ENCODE results near the gene RIT2. TPM values are rescaled to one million over a fixed set of nuclear protein-coding genes. Genes with fewer than 3 reads are reported as not detected.

The RIT2 gene
- total and polyA plus RNA-seq, 2 of the 4 experiments (the other 2 are of a cell fraction): not detected

- BruUV-seq (replicated peaks): no TSS peak
- ChIA-PET POLR2A (ENCODE audit: unreplicated experiment) (no interaction called here), CTCF (interaction anchor here (0.5 kb wide), 1 partner anchor 1204 kb away, joined by 3 read pairs; no protein-coding TSS in a partner anchor)
- TF ChIP-seq CEBPB (IDR thresholded peaks at IDR 0.05; ENCODE audit: low read depth, low read length): no peak
- no peak for TF ChIP-seq RFX5 (IDR thresholded peaks at IDR 0.05; ENCODE audit: low read depth, low read length)
- TF ChIP-seq FOS (IDR thresholded peaks at IDR 0.05; ENCODE audit: low read depth, low read length): no peak
- TF ChIP-seq RCOR1 (IDR thresholded peaks at IDR 0.05; ENCODE audit: insufficient replicate concordance, low read length): no peak
- TF ChIP-seq, protein P1, sequence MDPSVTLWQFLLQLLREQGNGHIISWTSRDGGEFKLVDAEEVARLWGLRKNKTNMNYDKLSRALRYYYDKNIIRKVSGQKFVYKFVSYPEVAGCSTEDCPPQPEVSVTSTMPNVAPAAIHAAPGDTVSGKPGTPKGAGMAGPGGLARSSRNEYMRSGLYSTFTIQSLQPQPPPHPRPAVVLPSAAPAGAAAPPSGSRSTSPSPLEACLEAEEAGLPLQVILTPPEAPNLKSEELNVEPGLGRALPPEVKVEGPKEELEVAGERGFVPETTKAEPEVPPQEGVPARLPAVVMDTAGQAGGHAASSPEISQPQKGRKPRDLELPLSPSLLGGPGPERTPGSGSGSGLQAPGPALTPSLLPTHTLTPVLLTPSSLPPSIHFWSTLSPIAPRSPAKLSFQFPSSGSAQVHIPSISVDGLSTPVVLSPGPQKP (IDR thresholded peaks at IDR 0.05; ENCODE audit: borderline replicate concordance, low read depth, low read length): no peak
- no peak for TF ChIP-seq RAD21 (IDR thresholded peaks at IDR 0.05; ENCODE audit: low read length)
- no peak for TF ChIP-seq SMC3 (IDR thresholded peaks at IDR 0.05; ENCODE audit: low read depth, low read length)
- TF ChIP-seq MAFK (IDR thresholded peaks at IDR 0.05; ENCODE audit: low read depth, low read length): no peak
- TF ChIP-seq MAZ (IDR thresholded peaks at IDR 0.05; ENCODE audit: borderline replicate concordance, low read depth, low read length): no peak
- no peak for TF ChIP-seq BHLHE40 (IDR thresholded peaks at IDR 0.05; ENCODE audit: low read depth, low read length)
- TF ChIP-seq CHD1 (IDR thresholded peaks at IDR 0.05; ENCODE audit: low read depth, low read length): no peak
- TF ChIP-seq MXI1 (IDR thresholded peaks at IDR 0.05; ENCODE audit: borderline replicate concordance, low read depth, low read length): no peak
- no peak for TF ChIP-seq NFE2L2 (IDR thresholded peaks at IDR 0.05; ENCODE audit: low read depth, low read length)
- TF ChIP-seq, protein P2, sequence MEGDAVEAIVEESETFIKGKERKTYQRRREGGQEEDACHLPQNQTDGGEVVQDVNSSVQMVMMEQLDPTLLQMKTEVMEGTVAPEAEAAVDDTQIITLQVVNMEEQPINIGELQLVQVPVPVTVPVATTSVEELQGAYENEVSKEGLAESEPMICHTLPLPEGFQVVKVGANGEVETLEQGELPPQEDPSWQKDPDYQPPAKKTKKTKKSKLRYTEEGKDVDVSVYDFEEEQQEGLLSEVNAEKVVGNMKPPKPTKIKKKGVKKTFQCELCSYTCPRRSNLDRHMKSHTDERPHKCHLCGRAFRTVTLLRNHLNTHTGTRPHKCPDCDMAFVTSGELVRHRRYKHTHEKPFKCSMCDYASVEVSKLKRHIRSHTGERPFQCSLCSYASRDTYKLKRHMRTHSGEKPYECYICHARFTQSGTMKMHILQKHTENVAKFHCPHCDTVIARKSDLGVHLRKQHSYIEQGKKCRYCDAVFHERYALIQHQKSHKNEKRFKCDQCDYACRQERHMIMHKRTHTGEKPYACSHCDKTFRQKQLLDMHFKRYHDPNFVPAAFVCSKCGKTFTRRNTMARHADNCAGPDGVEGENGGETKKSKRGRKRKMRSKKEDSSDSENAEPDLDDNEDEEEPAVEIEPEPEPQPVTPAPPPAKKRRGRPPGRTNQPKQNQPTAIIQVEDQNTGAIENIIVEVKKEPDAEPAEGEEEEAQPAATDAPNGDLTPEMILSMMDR (conservative IDR thresholded peaks at IDR 0.05; ENCODE audit: low read depth, low read length): no peak
- TF ChIP-seq, protein P3, sequence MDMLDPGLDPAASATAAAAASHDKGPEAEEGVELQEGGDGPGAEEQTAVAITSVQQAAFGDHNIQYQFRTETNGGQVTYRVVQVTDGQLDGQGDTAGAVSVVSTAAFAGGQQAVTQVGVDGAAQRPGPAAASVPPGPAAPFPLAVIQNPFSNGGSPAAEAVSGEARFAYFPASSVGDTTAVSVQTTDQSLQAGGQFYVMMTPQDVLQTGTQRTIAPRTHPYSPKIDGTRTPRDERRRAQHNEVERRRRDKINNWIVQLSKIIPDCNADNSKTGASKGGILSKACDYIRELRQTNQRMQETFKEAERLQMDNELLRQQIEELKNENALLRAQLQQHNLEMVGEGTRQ (IDR thresholded peaks at IDR 0.05; ENCODE audit: low read depth, low read length): no peak
- no peak for TF ChIP-seq POLR2A (IDR thresholded peaks at IDR 0.05; ENCODE audit: low read depth, low read length)
- no peak overlapping the region for H3K14ac ChIP-seq (replicated peaks; ENCODE audit: low read depth, low read length)
- no peak overlapping the region for H2AK9ac ChIP-seq (replicated peaks; ENCODE audit: low read depth, low read length, poor library complexity)
- no peak overlapping the region for H3K23ac ChIP-seq (ENCODE audit: low read depth, low read length)
- no peak for ATAC-seq (ENCODE audit: low read depth)
- H3K4me1 ChIP-seq (ENCODE audit: control insufficient read depth, insufficient read depth, low read length): no peaks in the 10 kb centered on the region
- H3K27me3 ChIP-seq (ENCODE audit: control insufficient read depth, insufficient read depth, low read length): no peaks in the 10 kb centered on the region
- DNase-seq: no peak
- no peak overlapping the region for H3K56ac ChIP-seq (ENCODE audit: extremely low read depth, insufficient read depth, low read length)
- H4K5ac ChIP-seq (ENCODE audit: low read depth, low read length): no peak overlapping the region
- H2BK20ac ChIP-seq (ENCODE audit: low read depth, low read length): no peak overlapping the region
- no peaks in the 10 kb centered on the region for H3K79me1 ChIP-seq (ENCODE audit: low read depth in 1 of 2, low read length in 2 of 2)
- no peak overlapping the region for H3K18ac ChIP-seq (ENCODE audit: low read depth, low read length)
- H3K4ac ChIP-seq (ENCODE audit: low read depth, low read length): no peak overlapping the region
- no peaks in the 10 kb centered on the region for H4K20me1 ChIP-seq (ENCODE audit: insufficient read depth, low read length)
- H4K91ac ChIP-seq (ENCODE audit: insufficient read depth, low read depth, low read length): no peak overlapping the region
- in situ Hi-C loops (cut with MboI; ENCODE audit: low sequenced_read_pairs): loop anchor here (10.0 kb wide), 1 partner anchor 56 kb away; no protein-coding TSS in a partner anchor
- no peak overlapping the region for H3K4me3 ChIP-seq (ENCODE audit: insufficient read depth, low read depth, low read length)
- H3K9me1 ChIP-seq (ENCODE audit: insufficient read depth, low read length): no peaks in the 10 kb centered on the region
- dilution Hi-C loops (cut with HindIII; ENCODE audit: low sequenced_read_pairs, unreplicated experiment): no loop called here
- no peak overlapping the region for H2AFZ ChIP-seq (replicated peaks; ENCODE audit: low read length, poor library complexity)
- H2AK5ac ChIP-seq (ENCODE audit: low read depth, low read length): no peak overlapping the region
- no peak overlapping the region for H3K27ac ChIP-seq (ENCODE audit: insufficient read depth, low read length)
- WGBS, 2 experiments (ENCODE audit: extremely low coverage in 2 of 2, insufficient read length in 1 of 2): no CpG with 5 or more reads among the region's 1 CpG
- intact Hi-C loops (cut with micrococcal nuclease): no loop called here
- H2BK120ac ChIP-seq (ENCODE audit: low read depth, low read length): no peak overlapping the region
- H3K9me3 ChIP-seq (ENCODE audit: control insufficient read depth, insufficient read depth, low read length): peaks cover 2% of the 10 kb centered on the region; the same call in 1 of the 2 replicates
- H4K8ac ChIP-seq (ENCODE audit: low read depth in 2 of 2, low read length in 2 of 2): no peak overlapping the region
- no peak overlapping the region for H2BK15ac ChIP-seq (ENCODE audit: low read depth, low read length)
- no peaks in the 10 kb centered on the region for H3K36me3 ChIP-seq (ENCODE audit: control insufficient read depth, insufficient read depth, low read length)
- H3K9ac ChIP-seq (ENCODE audit: low read depth, low read length): no peak overlapping the region
- H3K4me2 ChIP-seq (ENCODE audit: low read depth, low read length): no peak overlapping the region
- H2BK5ac ChIP-seq (ENCODE audit: low read depth, low read length, poor library complexity, severe bottlenecking): no peak overlapping the region
Measured at GRCh38 chr18:42798606-42799170, 316.8 kb downstream of the RIT2 start.
